Neural cell (in vitro differentiated cells): ENCODE results near the gene PPM1L.

Experiments used
- EP300 ChIP-seq: fragments of 450-650 bp; conservative IDR thresholded peaks from 2 replicates; pipeline ENCODE4 v1.6.1; 2014; ENCODE audit warnings: antibody characterized with exemption, mild to moderate bottlenecking, moderate library complexity; ENCODE audit not compliant: poor library complexity, severe bottlenecking
- EZH2 ChIP-seq: fragments of 200-600, 300-800 bp; shearing (Covaris generic), sonication (generic); IDR thresholded peaks from 2 replicates; pipeline ENCODE4 v1.6.1; 2014; ENCODE audit warnings: antibody characterized with exemption, low read length, borderline replicate concordance, mild to moderate bottlenecking; ENCODE audit not compliant: insufficient read depth, poor library complexity, severe bottlenecking
- POLR2AphosphoS5 ChIP-seq: IDR thresholded peaks from 2 replicates; pipeline ENCODE4 v1.6.1; 2012
- RAD21 ChIP-seq: fragments of 450-650 bp; conservative IDR thresholded peaks from 2 replicates; pipeline ENCODE4 v1.6.1; 2014; ENCODE audit warnings: antibody characterized with exemption, mild to moderate bottlenecking, moderate library complexity
- TAF1 ChIP-seq: IDR thresholded peaks from 2 replicates; pipeline ENCODE4 v1.6.1; 2012; ENCODE audit warnings: low read depth
- TF ChIP-seq, protein P1 (sequence below): fragments of 450-650 bp; IDR thresholded peaks from 2 replicates; pipeline ENCODE4 v1.5.1; 2014; ENCODE audit warnings: antibody characterized with exemption, mild to moderate bottlenecking, moderate library complexity; ENCODE audit not compliant: poor library complexity, severe bottlenecking
- TF ChIP-seq, protein P2 (sequence below): IDR thresholded peaks from 2 replicates; pipeline ENCODE4 v1.6.1; 2012; ENCODE audit warnings: borderline replicate concordance

DNA sequence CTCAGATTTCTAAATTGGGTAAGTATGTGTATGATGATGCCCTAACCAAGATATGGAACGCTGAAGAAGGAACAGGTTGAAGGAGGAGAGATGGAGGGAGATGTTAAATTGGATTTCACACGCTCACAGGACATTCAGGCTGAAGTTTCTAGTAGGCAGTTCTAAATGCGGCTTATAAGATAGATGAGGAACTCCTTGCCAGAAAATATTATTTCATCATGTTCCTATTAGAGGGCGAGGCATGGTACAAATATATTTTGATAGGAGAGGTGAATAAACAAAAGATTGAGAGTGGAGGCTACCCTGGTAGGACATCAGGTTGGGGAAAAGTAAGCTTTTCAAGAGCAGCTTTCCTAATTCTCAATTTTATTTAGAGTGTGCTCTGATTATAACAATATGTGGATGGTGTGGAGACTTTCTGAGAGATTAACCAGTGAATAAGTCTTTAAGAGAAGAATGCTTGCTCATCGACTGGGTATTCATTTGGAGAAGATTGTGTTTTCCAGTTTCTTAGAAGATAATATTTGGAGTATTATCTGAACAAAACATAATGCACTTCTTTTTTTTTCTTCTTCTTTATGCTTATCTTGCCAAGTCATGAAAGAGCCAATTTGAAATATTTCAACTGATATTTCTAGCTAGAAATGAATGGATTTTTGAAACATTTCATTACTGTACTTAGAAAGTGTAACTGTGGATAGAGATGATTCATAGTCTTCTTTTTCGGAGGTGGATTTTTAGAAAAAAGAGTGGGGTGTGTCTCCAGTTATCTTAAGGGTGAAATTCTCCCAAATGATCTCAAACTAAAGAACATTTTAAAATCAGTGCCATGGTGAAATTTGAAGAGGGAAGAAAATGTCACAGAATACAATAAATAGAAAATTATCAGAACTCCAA lies 260.6 kb downstream of the PPM1L start:
- TF ChIP-seq, protein P1, sequence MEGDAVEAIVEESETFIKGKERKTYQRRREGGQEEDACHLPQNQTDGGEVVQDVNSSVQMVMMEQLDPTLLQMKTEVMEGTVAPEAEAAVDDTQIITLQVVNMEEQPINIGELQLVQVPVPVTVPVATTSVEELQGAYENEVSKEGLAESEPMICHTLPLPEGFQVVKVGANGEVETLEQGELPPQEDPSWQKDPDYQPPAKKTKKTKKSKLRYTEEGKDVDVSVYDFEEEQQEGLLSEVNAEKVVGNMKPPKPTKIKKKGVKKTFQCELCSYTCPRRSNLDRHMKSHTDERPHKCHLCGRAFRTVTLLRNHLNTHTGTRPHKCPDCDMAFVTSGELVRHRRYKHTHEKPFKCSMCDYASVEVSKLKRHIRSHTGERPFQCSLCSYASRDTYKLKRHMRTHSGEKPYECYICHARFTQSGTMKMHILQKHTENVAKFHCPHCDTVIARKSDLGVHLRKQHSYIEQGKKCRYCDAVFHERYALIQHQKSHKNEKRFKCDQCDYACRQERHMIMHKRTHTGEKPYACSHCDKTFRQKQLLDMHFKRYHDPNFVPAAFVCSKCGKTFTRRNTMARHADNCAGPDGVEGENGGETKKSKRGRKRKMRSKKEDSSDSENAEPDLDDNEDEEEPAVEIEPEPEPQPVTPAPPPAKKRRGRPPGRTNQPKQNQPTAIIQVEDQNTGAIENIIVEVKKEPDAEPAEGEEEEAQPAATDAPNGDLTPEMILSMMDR, result no peak
- TF ChIP-seq, protein P2, sequence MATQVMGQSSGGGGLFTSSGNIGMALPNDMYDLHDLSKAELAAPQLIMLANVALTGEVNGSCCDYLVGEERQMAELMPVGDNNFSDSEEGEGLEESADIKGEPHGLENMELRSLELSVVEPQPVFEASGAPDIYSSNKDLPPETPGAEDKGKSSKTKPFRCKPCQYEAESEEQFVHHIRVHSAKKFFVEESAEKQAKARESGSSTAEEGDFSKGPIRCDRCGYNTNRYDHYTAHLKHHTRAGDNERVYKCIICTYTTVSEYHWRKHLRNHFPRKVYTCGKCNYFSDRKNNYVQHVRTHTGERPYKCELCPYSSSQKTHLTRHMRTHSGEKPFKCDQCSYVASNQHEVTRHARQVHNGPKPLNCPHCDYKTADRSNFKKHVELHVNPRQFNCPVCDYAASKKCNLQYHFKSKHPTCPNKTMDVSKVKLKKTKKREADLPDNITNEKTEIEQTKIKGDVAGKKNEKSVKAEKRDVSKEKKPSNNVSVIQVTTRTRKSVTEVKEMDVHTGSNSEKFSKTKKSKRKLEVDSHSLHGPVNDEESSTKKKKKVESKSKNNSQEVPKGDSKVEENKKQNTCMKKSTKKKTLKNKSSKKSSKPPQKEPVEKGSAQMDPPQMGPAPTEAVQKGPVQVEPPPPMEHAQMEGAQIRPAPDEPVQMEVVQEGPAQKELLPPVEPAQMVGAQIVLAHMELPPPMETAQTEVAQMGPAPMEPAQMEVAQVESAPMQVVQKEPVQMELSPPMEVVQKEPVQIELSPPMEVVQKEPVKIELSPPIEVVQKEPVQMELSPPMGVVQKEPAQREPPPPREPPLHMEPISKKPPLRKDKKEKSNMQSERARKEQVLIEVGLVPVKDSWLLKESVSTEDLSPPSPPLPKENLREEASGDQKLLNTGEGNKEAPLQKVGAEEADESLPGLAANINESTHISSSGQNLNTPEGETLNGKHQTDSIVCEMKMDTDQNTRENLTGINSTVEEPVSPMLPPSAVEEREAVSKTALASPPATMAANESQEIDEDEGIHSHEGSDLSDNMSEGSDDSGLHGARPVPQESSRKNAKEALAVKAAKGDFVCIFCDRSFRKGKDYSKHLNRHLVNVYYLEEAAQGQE, result no peak
- TF ChIP-seq TAF1, result no peak
- TF ChIP-seq EZH2, result no peak
- no peak for TF ChIP-seq EP300
- no peak for TF ChIP-seq POLR2AphosphoS5
- TF ChIP-seq RAD21, result no peak
